K562 (cell line): Measurements from ENCODE around the gene ADAM15. TPM values are rescaled to one million over a fixed set of nuclear protein-coding genes. Genes with fewer than 3 reads are reported as not detected.

ENCODE experiments used
- CEBPG ChIP-seq, 3 experiments: fragments of 200-800 bp in 1 of 3; sonication (Bioruptor generic) in 1 of 3; sonication (generic) in 1 of 3; formaldehyde crosslinking in 1 of 3; IDR thresholded peaks in 2 of 3; conservative IDR thresholded peaks in 1 of 3; 2 replicates each; pipeline versions ENCODE4 v1.6.1 to v1.8.0; 2016 to 2022; ENCODE audit warnings: missing compliant biosample characterization in 2 of 3, missing genetic modification characterization in 2 of 3, mild to moderate bottlenecking in 1 of 3, missing genetic modification reagents in 1 of 3
- ETS1 ChIP-seq: conservative IDR thresholded peaks from 2 replicates; pipeline ENCODE4 v1.6.1; 2011; ENCODE audit warnings: low read depth, mild to moderate bottlenecking, low read length; ENCODE audit not compliant: control insufficient read depth
- GATA2 ChIP-seq: sonication (generic); formaldehyde crosslinking; IDR thresholded peaks from 2 replicates; pipeline ENCODE4 v1.4.0; 2020; ENCODE audit warnings: mild to moderate bottlenecking, missing genetic modification reagents
- GTF2A2 ChIP-seq: IDR thresholded peaks from 2 replicates; pipeline ENCODE4 v1.6.1; 2016; ENCODE audit warnings: mild to moderate bottlenecking, missing genetic modification characterization, missing compliant biosample characterization
- NONO ChIP-seq, 2 experiments: fragments of 200-400 bp in 1 of 2; fragments of 450-650 bp in 1 of 2; formaldehyde crosslinking in 1 of 2; IDR thresholded peaks; 2 replicates each; pipeline ENCODE4 v1.6.1; 2017; ENCODE audit warnings: low read depth in 2 of 2, mild to moderate bottlenecking in 2 of 2, moderate library complexity in 2 of 2, low read length in 1 of 2
- POLR2AphosphoS2 ChIP-seq: IDR thresholded peaks from 2 replicates; pipeline ENCODE4 v1.6.1; 2012; ENCODE audit warnings: low read length, improper control_type of control experiment
- SAFB2 ChIP-seq: fragments of 200-400 bp; formaldehyde crosslinking; IDR thresholded peaks from 2 replicates; pipeline ENCODE4 v1.6.1; 2018; ENCODE audit warnings: borderline replicate concordance, low read length, low read depth, moderate library complexity; ENCODE audit not compliant: severe bottlenecking
- SIX5 ChIP-seq, 2 experiments: IDR thresholded peaks; 2 replicates each; pipeline ENCODE4 v1.6.1; 2011; ENCODE audit warnings: low read length in 2 of 2, borderline replicate concordance in 1 of 2, low read depth in 1 of 2, mild to moderate bottlenecking in 1 of 2, moderate library complexity in 1 of 2; ENCODE audit not compliant: insufficient read depth in 1 of 2
- STAT5A ChIP-seq: IDR thresholded peaks from 2 replicates; pipeline ENCODE4 v1.6.1; 2012; ENCODE audit warnings: low read length, inconsistent platforms, borderline replicate concordance
- TBP ChIP-seq: optimal IDR thresholded peaks from 2 replicates; pipeline ENCODE3; 2011; ENCODE audit warnings: low read depth, low read length, improper control_type of control experiment
- TCF7L2 ChIP-seq: fragments of 150-350 bp; IDR thresholded peaks from 2 replicates; pipeline ENCODE4 v1.6.1; 2016; ENCODE audit warnings: low read depth, mild to moderate bottlenecking, low read length, moderate library complexity
- THRA ChIP-seq: fragments of 450-650 bp; IDR thresholded peaks from 2 replicates; pipeline ENCODE4 v1.6.1; 2017; ENCODE audit warnings: mild to moderate bottlenecking, moderate library complexity
- TRIM28 ChIP-seq: fragments of 450-650 bp; IDR thresholded peaks from 2 replicates; pipeline ENCODE4 v1.6.1; 2017
- ZFP91 ChIP-seq: sonication (generic); formaldehyde crosslinking; IDR thresholded peaks from 2 replicates; pipeline ENCODE4 v1.8.0; 2022; ENCODE audit warnings: mild to moderate bottlenecking, missing genetic modification reagents
- polyA plus RNA-seq, 8 experiments: library from polyadenylated mRNA; depleted of rRNA in 4 of 8; stranded (reverse) in 5 of 8; unstranded in 3 of 8; fragments of >200 nt; fragmentation: Nextera tagmentation in 2 of 8; fragmentation: Illumina TruSeq in 1 of 8; extraction: Ambion mirVana in 2 of 8; extraction: Trizol in 1 of 8; gene quantifications; 2 replicates each; pipeline versions ENCODE4 v1.2.1 to v1.2.3, GENCODE V29; 2011 to 2014; ENCODE audit warnings: inconsistent platforms in 1 of 8, missing spikeins in 1 of 8
- total RNA-seq, 7 experiments: library from RNA; depleted of rRNA in 6 of 7; stranded (reverse); fragments of >200 nt in 6 of 7; fragmentation: Illumina TruSeq in 2 of 7; extraction: Trizol in 2 of 7; gene quantifications; 2 replicates each; pipeline versions ENCODE4 v1.2.1 to v1.2.3, GENCODE V29; 2011 to 2021; ENCODE audit warnings: low replicate concordance in 1 of 7
- TF ChIP-seq, protein P1 (sequence below): fragments of 250-450 bp; sonication (Bioruptor Pico); IDR thresholded peaks from 2 replicates; pipeline ENCODE4 v1.5.0; 2021
- TF ChIP-seq, protein P2 (sequence below): fragments of 250-450 bp; sonication (Bioruptor Pico); IDR thresholded peaks from 2 replicates; pipeline ENCODE4 v1.8.0; 2022; ENCODE audit warnings: inconsistent platforms, mild to moderate bottlenecking, moderate library complexity, borderline replicate concordance
- TF ChIP-seq, protein P3 (sequence below): fragments of 450-650 bp; IDR thresholded peaks from 2 replicates; pipeline ENCODE4 v1.6.1; 2016; ENCODE audit warnings: low read depth, mild to moderate bottlenecking, moderate library complexity

The ADAM15 gene
- total and polyA plus RNA-seq, 9 of the 15 experiments (the other 6 are each of a cell fraction or from before 2014, with no cell fraction given), result 0.69 to 72.3 (median 32.8) TPM

- TF ChIP-seq, protein P1, sequence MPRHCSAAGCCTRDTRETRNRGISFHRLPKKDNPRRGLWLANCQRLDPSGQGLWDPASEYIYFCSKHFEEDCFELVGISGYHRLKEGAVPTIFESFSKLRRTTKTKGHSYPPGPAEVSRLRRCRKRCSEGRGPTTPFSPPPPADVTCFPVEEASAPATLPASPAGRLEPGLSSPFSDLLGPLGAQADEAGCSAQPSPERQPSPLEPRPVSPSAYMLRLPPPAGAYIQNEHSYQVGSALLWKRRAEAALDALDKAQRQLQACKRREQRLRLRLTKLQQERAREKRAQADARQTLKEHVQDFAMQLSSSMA (CRISPR knock-in tag), result no peak
- TF ChIP-seq, protein P2, sequence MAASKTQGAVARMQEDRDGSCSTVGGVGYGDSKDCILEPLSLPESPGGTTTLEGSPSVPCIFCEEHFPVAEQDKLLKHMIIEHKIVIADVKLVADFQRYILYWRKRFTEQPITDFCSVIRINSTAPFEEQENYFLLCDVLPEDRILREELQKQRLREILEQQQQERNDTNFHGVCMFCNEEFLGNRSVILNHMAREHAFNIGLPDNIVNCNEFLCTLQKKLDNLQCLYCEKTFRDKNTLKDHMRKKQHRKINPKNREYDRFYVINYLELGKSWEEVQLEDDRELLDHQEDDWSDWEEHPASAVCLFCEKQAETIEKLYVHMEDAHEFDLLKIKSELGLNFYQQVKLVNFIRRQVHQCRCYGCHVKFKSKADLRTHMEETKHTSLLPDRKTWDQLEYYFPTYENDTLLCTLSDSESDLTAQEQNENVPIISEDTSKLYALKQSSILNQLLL (CRISPR knock-in tag), result no peak
- TF ChIP-seq THRA (no peak), NONO (IDR thresholded peaks at IDR 0.05; ENCODE audit: low read depth in 2 of 2, low read length in 1 of 2) (0 out of 4 replicates have a peak, but pooled peaks of 1 of the 2 experiments have one; percentile 20), GATA2 (CRISPR knock-in tag) (no peak), SAFB2 (no peak), STAT5A (no peak), TRIM28 (no peak), TCF7L2 (no peak), ETS1 (no peak), TBP (peak; percentile 19), SIX5 (IDR thresholded peaks at IDR 0.05; ENCODE audit: borderline replicate concordance in 1 of 2, insufficient read depth in 1 of 2, low read depth in 1 of 2, low read length in 2 of 2) (no peak), GTF2A2 (tag) (no peak), ZFP91 (CRISPR knock-in tag) (no peak), CEBPG (CRISPR knock-in tag; IDR thresholded peaks at IDR 0.05) (no peak), CEBPG (tag; conservative IDR thresholded peaks at IDR 0.05 in 1 of 2, IDR thresholded peaks at IDR 0.05 in 1 of 2) (no peak), POLR2AphosphoS2 (no peak)
- TF ChIP-seq, protein P3, sequence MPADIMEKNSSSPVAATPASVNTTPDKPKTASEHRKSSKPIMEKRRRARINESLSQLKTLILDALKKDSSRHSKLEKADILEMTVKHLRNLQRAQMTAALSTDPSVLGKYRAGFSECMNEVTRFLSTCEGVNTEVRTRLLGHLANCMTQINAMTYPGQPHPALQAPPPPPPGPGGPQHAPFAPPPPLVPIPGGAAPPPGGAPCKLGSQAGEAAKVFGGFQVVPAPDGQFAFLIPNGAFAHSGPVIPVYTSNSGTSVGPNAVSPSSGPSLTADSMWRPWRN, result no peak
Observed at GRCh38 chr1:155061381-155062150, 10.4 kb downstream of the ADAM15 start (continued).
